Adrenal gland (tissue), 12 donors: ENCODE results near the gene ALG14. TPM values are rescaled to one million over a fixed set of nuclear protein-coding genes. Genes with fewer than 3 reads are reported as not detected.

Experiments
- DNase-seq, 7 donors: peaks; one replicate each; pipeline ENCODE4 v3.0.0-alpha.2; 2019 to 2020
- H3K27ac ChIP-seq, 5 donors: fragments of 200-600 bp; sonication (generic) in 4 of 5; 1 replicate in 3 of 5; 2 replicates in 2 of 5; pipeline versions ENCODE4 v1.5.1 to v1.8.0; 2016 to 2020; ENCODE audit warnings: mild to moderate bottlenecking in 1 of 5
- H3K27me3 ChIP-seq: fragments of 200-600 bp; 2 replicates; pipeline ENCODE4 v1.8.0; 2021
- H3K36me3 ChIP-seq, 2 donors: fragments of 200-600 bp; replicated peaks in 1 of 2; 1 replicate in 1 of 2; 2 replicates in 1 of 2; pipeline versions ENCODE4 v1.5.1 to v1.8.0; 2018 to 2022
- H3K4me1 ChIP-seq, 2 donors: fragments of 200-600 bp; replicated peaks in 1 of 2; 1 replicate in 1 of 2; 2 replicates in 1 of 2; pipeline versions ENCODE4 v1.5.1 to v1.8.0; 2018 to 2021
- H3K4me3 ChIP-seq, 4 donors: fragments of 200-600 bp; sonication (generic) in 3 of 4; one replicate each; pipeline ENCODE4 v1.5.1; 2016 to 2018
- H3K9me3 ChIP-seq, 3 donors: fragments of 200-600 bp; sonication (generic) in 1 of 3; replicated peaks in 1 of 3; 1 replicate in 2 of 3; 2 replicates in 1 of 3; pipeline versions ENCODE4 v1.5.1 to v1.8.0; 2016 to 2021
- CTCF ChIP-seq, 6 experiments: fragments of 450-650 bp in 4 of 6; fragments of 200-600 bp in 2 of 6; sonication (generic) in 1 of 6; IDR thresholded peaks; 1 replicate in 5 of 6; 2 replicates in 1 of 6; pipeline versions ENCODE4 v1.5.1 to v1.8.0; 2016 to 2021; ENCODE audit warnings: antibody characterized with exemption in 6 of 6, mild to moderate bottlenecking in 2 of 6, moderate library complexity in 1 of 6
- POLR2A ChIP-seq, 2 donors: fragments of 450-650 bp; IDR thresholded peaks; one replicate each; pipeline ENCODE4 v1.6.1; 2017; ENCODE audit warnings: antibody characterized with exemption in 2 of 2, mild to moderate bottlenecking in 2 of 2, moderate library complexity in 1 of 2
- WGBS, 4 donors: extraction: QIAGEN DNeasy Blood & Tissue Kit in 2 of 4; methylation state at CpG; one replicate each; pipeline versions ENCODE4 v1.1.5 to v1.1.7; 2013 to 2017; 5-methylcytosine and 5-hydroxymethylcytosine counted together
- intact Hi-C, 2 donors: fragments of 100-400 bp; cut with DNase I; formaldehyde crosslinking; loops; one replicate each; pipeline versions ENCODE4 v1.14.1 to v1.15.0; 2022 to 2023
- polyA plus RNA-seq, 3 donors: library from polyadenylated mRNA; stranded (reverse); fragments of 200-250 nt in 2 of 3; fragments of 350-450 nt in 1 of 3; fragmentation: Illumina TruSeq in 1 of 3; extraction: RNeasy Lipid Tissue Mini Kit (QIAGEN cat#74804) in 1 of 3; gene quantifications; one replicate each; pipeline ENCODE4 v1.2.3, GENCODE V29; 2013 to 2014
- total RNA-seq, 9 donors: library from RNA; depleted of rRNA in 4 of 9; stranded (reverse); fragments of >200 nt in 4 of 9; fragments of 120-200 nt in 1 of 9; fragmentation: NEBNext Ultra II Directional in 1 of 9; extraction: Animal tissue kit (Norgen Biotek cat#: 25700) in 1 of 9; gene quantifications; one replicate each; pipeline versions ENCODE4 v1.1.0 to v1.2.4, GENCODE V29; 2013 to 2023
- donor health status: healthy with polysubstance abuse.
- donor health status: Bipolar disorder and iron deficiency.
- donor health status: DM: yes; HTN: yes; CAD: no.
- donor health status: DM: no; HTN: no; CAD: no.
- donor health status: DM: no; HTN: no; CAD: no.
- donor health status: DM: yes; HTN: yes; CAD: no.

Gene ALG14
- total and polyA plus RNA-seq, 12 donors, result 1.5 to 29.9 (median 14.3) TPM

GRCh38 chr1:94928293-94928939 lies 144.3 kb downstream of the ALG14 start:
- peaks cover 30 to 34% of the 10 kb centered on the region in 2 donors for H3K4me1 ChIP-seq
- H3K4me3 ChIP-seq, result peak overlapping the region in 2 of 4 donors; percentile 41 to 78
- H3K9me3 ChIP-seq, result no peaks in the 10 kb centered on the region
- TF ChIP-seq POLR2A (IDR thresholded peaks at IDR 0.05) (no peak), CTCF (IDR thresholded peaks at IDR 0.05) (no peak)
- peaks cover 0 to 3% of the 10 kb centered on the region in 2 donors for H3K36me3 ChIP-seq
- intact Hi-C loops, result loop anchor here in 1 of 2 donors (5.0 to 10.0 kb wide), 2 partner anchors 74 to 109 kb away; no protein-coding TSS in a partner anchor
- DNase-seq, result no peak
- WGBS, 4 donors, result 50 to 65% (median 61%) methylated on average over 7 of the region's 7 CpGs
- no peaks in the 10 kb centered on the region for H3K27me3 ChIP-seq
- H3K27ac ChIP-seq, result peak overlapping the region; percentile 78 to 99 (median 93)

GRCh38 chr1:94927405-94928175 lies 145.2 kb downstream of the ALG14 start:
- DNase-seq, result peak in 3 of 7 donors; percentile 37 to 71 (median 63)
- Histone ChIP-seq H3K4me3 (peak overlapping the region in 3 of 4 donors; percentile 41 to 94 (median 78)), H3K4me1 (peaks cover 38% of the 10 kb centered on the region in 2 donors), H3K27me3 (no peaks in the 10 kb centered on the region), H3K27ac (peak overlapping the region; percentile 78 to 99 (median 93)), H3K36me3 (peaks cover 0 to 9% of the 10 kb centered on the region in 2 donors), H3K9me3 (no peaks in the 10 kb centered on the region)
- 9 to 16% (median 12%) methylated on average over 18 to 40 of the region's 40 CpGs for WGBS, 4 donors
- TF ChIP-seq POLR2A (IDR thresholded peaks at IDR 0.05) (no peak), CTCF (IDR thresholded peaks at IDR 0.05) (no peak)
- intact Hi-C loops, result loop anchor here in 1 of 2 donors (5.0 to 10.0 kb wide), 2 partner anchors 73 to 110 kb away; no protein-coding TSS in a partner anchor

GRCh38 chr1:94926915-94927404 lies 145.8 kb downstream of the ALG14 start, which contains the start of gene CNN3:
TSS of gene CNN3 (minus strand) at chr1:94927110. CDS start at chr1:94926894, 216 bp downstream.
- peaks cover 42 to 44% of the 10 kb centered on the region in 2 donors for H3K4me1 ChIP-seq
- peak in 2 of 6 experiments; percentile 10 to 19 for TF ChIP-seq CTCF (IDR thresholded peaks at IDR 0.05)
- peak; percentile 98 to 100 for TF ChIP-seq POLR2A (IDR thresholded peaks at IDR 0.05)

More at GRCh38 chr1:94926915-94927404, 145.8 kb downstream of the ALG14 start, which contains the start of gene CNN3:
- Histone ChIP-seq H3K36me3 (peaks cover 0 to 9% of the 10 kb centered on the region in 2 donors), H3K27me3 (no peaks in the 10 kb centered on the region), H3K4me3 (peak within 1 kb of the TSS; percentile 41 to 94 (median 66)), H3K9me3 (no peaks in the 10 kb centered on the region), H3K27ac (peak within 1 kb of the TSS; percentile 93 to 99 (median 95))
- DNase-seq, result peak; percentile 93 to 96 (median 95)
- 0 to 3% (median 0%) methylated on average over 10 to 57 of the region's 57 CpGs for WGBS, 4 donors
- intact Hi-C loops, result loop anchor here in 1 of 2 donors (5.0 to 10.0 kb wide), 2 partner anchors 72 to 110 kb away; no protein-coding TSS in a partner anchor
